GM19035 (cell line): Measurements from ENCODE around the gene AHCYL2.
"Not testable (repeated sequence)": the region's sequence is repeated elsewhere in the genome, so short reads cannot be mapped to it uniquely, and the experiment has no call there.

Experiments used
- ATAC-seq: cut with Tn5 transposase; IDR thresholded peaks from one replicate; pipeline ENCODE4 v1.9.1; 2021; ENCODE audit not compliant: unreplicated experiment

AHCYL2 gene

DNA sequence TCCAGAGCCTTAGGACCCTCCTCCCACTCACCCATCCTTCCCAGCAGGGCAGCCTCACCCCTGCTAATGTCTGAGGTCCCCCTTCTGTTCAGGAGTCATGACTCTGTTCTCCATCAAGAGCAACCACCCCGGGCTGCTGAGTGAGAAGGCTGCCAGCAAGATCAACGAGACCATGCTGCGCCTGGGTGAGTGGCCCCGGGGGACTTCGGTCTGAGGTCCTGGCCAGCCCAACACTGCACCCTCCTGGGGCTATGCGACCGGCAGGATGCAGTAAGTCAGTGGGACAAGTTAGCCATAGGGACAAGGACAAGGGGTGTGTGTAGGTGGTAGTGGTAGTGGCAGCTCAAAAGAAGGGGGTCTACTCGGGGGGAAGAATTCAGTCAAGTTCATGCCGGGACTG lies 16.2 kb upstream of the AHCYL2 start:
- no peak for ATAC-seq

DNA sequence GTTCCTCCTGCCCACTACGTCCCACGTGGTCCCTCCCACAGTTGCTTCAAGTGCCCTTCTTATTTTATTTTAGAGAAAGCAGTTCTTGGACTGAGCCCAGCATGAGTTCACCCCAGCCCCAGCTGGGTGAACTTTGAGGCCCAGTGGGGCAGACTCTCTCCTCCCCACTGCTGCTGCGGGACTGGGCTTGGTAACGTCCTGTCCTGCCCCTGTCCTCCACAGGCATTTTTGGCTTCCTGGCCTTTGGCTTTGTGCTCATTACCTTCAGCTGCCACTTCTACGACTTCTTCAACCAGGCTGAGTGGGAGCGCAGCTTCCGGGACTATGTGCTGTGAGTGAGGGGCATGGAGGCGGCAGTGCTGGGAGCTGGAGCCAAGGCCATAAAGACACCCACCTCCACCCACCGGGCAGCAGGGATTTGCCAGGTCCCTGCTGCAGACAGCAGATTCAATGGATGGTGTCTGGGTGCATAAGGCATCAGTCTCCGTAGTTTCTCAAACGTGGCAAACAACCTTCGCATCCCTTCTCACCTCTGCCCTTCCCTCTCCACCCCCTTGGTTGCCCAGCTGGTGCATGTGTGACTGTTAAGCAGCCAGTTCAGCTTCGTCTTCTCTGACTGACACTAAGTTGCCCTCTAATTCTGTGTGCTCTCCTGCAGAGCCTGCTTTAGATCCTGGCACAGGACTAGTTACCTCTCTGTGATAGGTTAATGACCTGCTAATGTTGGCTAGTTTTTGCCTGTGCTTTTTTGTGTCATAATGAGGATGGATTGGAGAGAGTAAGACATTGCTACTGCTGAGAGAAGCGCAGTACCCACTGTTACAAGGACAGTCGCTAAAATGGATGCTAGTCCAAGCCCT lies 15.5 kb upstream of the AHCYL2 start:
- ATAC-seq: no peak

- ATAC-seq: peak; percentile 70
Observed at GRCh38 chr7:129210256-129210988, 14.4 kb upstream of the AHCYL2 start.

GRCh38 chr7:129210989-129211312 lies 13.9 kb upstream of the AHCYL2 start:
- no peak for ATAC-seq

DNA sequence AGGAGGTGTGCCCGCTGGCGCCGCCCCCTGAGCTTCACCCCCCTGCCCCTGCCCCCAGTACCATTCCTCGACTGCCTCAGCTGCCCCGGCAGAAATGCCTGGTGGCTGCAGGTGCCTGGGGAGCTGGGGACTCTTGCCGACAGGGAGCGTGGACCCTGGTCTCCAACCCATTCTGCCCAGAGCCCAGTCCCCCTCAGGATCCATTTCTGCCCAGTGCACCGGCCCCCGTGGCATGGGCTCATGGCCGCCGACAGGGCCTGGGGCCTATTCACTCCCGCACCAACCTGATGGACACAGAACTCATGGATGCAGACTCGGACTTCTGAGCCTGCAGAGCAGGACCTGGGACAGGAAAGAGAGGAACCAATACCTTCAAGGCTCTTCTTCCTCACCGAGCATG lies 12.7 kb upstream of the AHCYL2 start:
- no peak for ATAC-seq

DNA sequence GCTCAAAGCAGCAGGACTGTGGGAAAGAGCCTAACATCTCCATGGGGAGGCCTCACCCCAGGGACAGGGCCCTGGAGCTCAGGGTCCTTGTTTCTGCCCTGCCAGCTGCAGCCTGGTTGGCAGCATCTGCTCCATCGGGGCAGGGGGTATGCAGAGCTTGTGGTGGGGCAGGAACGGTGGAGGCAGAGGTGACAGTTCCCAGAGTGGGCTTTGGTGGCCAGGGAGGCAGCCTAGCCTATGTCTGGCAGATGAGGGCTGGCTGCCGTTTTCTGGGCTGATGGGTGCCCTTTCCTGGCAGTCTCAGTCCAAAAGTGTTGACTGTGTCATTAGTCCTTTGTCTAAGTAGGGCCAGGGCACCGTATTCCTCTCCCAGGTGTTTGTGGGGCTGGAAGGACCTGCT lies 12.2 kb upstream of the AHCYL2 start:
- no peak for ATAC-seq

DNA sequence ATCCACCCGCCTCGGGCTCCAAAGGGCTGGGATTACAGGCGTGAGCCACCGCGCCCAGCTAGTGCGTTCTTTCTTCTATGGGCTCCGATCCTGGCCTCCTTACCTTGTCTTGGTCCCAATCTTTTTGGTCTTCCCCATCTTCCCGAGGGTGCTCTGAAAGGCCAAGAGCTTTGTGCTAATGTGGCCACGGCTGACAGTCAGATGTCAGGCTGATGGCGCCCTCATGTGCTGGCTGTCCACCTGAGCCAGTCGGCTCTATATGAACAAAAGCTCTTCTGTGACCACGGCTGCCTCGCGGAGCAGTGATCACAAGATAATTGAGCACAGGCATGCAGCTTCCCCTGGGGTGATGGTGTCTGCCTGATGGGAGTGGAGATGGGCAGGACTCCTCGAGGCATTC lies 11.0 kb upstream of the AHCYL2 start:
- ATAC-seq: no peak

- not testable (repeated sequence) for ATAC-seq
Observed at GRCh38 chr7:129215691-129216090, 9.1 kb upstream of the AHCYL2 start.

DNA sequence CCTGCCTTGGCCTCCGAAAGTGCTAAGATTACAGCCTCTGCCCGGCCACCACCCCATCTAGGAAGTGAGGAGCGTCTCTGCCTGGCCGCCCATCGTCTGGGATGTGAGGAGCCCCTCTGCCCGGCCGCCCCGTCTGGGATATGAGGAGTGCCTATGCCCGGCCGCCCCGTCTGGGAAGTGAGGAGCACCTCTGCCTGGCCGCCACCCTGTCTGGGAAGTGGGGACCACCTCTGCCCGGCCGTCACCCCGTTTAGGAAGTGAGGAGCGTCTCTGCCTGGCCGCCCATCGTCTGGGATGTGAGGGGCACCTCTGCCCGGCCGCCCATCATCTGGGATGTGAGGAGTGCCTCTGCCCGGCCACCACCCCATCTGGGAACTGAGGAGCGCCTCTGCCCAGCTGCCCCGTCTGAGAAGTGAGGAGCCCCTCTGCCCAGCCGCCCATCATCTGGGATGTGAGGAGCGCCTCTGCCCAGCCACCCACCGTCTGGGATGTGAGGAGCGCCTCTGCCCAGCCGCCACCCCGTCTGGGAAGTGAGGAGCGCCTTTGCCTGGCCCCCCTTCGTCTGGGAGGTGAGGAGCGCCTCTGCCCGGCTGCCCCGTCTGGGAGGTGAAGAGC lies 8.6 kb upstream of the AHCYL2 start:
- ATAC-seq: not testable (repeated sequence)

DNA sequence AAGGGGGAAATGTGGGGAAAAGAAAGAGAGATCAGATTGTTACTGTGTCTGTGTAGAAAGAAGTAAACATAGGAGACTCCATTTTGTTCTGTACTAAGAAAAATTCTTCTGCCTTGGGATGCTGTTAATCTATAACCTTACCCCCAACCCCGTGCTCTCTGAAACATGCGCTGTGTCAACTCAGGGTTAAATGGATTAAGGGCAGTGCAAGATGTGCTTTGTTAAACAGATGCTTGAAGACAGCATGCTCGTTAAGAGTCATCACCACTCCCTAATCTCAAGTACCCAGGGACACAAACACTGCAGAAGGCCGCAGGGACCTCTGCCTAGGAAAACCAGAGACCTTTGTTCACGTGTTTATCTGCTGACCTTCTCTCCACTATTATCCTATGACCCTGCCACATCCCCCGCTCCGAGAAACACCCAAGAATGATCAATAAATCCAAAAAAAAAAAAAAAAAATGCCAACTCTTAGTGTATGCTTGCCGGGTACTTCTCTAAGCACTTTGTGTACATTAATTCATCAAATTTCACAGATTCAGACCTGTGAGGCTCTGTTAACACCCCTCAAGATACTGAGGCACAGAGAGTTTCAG lies 7.9 kb upstream of the AHCYL2 start:
- not testable (repeated sequence) for ATAC-seq

GRCh38 chr7:129218514-129219062 lies 6.2 kb upstream of the AHCYL2 start:
- no peak for ATAC-seq

GRCh38 chr7:129219166-129219565 lies 5.7 kb upstream of the AHCYL2 start:
- not testable (repeated sequence) for ATAC-seq

DNA sequence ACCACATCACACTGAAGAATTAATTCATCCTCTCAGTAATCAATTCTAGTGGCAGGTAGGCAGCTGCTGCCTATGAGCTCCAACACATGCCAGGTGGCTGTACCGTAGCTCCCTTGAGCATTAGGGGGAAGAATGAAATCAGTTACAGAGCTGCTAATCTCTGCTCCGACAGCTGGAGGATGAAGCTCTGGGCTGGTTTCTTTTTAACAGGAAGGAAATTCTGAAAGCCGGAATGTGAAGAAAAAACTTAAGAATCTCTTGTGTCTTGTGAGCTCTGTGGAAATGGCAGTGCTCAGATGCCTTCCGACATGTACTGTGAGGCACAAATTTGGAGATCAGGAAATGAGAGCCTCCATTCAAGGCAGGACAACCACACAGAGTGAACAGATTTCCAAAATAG lies 2.8 kb upstream of the AHCYL2 start:
- ATAC-seq: no peak

DNA sequence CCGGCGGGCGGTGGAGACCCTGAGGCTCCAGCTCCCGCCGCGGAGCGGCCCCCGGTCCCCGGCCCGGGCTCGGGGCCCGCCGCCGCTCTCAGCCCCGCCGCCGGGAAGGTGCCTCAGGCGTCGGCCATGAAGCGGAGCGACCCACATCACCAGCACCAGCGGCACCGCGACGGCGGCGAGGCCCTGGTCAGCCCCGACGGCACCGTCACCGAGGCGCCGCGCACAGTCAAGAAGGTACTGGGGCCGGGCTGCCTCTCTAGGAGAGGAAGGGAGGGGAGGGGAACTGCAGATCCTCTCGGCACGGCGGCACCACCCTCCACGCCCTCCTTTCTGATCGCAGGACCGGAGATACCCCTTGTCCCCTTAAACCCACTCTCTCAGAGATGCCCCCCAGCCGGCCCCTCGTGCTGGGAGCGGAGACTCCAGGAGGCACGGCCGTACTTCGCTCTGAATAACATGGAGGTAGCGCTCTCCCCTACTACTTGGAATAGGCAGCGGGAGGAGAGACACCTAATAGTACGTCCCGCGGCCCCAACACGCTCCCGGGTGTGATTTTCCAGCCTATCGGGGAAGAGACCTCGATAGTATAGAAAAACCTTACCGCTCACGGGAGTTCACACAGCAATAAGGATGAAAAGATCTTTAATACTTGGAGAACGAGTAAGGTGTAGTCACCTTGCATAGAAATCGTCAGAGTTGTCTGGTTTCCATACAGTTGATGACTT lies 538 bp downstream of the AHCYL2 start:
- peak; percentile 35 for ATAC-seq

- no peak for ATAC-seq
Observed at GRCh38 chr7:129225931-129226572, 1.2 kb downstream of the AHCYL2 start.

DNA sequence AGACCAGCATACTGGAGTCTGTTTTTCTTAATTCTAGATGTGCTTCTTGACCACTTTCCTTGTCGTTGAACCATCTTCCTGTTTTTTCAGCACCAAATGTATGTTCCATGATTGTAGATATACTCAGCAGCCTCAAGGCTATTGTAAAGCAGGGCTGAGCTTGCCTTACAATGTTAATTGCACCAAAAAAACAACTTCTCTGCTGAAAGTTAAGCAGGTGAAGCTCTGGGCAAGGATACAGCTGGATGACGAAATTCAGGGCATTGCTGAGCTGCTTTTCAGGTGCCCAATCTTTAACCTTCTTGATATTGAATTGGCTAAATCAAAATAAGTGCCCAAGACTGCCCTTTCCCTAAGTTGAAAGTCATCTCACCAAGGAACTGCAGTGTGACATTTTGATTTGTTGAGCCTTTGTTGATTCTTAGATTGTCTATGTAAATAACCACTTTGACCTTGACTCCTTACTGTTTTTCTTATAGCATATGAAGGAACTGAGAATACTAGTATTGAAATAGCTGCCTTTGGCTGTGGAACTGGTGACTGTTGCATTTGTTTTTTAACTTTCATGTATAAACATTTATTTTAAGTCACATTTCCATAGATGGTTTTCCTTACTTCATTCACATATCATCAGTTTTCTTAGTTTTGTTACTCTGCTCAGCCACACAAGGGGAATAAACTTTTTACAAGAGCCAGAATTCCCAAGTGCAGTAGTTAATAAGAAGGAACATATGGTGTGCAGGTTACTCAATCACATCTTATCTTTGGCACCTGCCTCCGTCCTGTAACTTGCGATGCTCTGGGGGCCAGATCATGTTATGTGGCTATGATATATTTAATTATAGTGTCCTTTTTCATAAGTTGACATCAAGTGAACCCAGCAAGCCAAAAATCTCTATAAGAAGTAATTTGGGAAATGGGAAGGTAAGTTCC lies 3.1 kb downstream of the AHCYL2 start:
- ATAC-seq: no peak

GRCh38 chr7:129228633-129229032 lies 3.8 kb downstream of the AHCYL2 start:
- no peak for ATAC-seq

DNA sequence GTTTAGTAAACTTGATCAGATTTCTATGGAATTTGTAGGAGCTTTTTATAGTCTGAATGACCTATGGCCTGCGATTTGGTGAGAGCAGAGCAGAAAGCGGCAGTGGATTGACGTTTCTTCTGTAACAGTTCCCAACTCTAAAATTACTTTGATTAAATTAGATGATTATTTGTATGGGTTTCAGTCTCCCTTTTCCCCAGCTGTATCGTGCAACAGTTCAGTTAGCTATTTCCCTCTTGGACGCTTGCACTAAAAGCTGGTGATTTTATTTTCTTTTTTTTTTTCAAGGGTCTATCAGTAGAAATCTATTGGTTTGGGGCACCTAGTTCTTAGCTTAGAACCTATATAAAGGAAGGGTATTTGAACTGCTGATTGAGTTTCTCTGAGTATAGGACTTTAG lies 6.8 kb downstream of the AHCYL2 start:
- ATAC-seq: no peak

DNA sequence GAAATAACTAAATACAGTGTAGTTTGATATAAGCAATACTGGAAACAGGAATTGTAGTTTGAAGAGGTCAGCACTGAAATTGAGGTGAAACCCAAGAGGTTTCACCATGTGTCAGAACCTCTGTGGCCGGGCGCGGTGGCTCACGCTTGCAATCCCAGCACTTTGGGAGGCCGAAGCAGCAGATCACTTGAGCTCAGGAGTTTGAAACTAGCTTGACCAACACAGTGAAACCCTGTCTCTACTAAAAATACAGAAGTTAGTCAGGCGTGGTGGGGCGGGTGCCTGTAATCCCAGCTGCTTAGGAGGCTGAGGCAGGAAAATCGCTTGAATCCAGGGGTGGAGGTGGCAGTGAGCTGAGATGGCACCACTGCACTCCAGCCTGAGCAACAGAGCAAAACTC lies 13.7 kb downstream of the AHCYL2 start:
- no peak for ATAC-seq
